ENCODE results near the gene REXO2.

Gene REXO2

GRCh38 chr11:114439229-114440120 lies at the start of gene REXO2:
Gene REXO2 (plus strand): TSS chr11:114439467. CDS start chr11:114439529, 62 bp downstream.
- DNase-seq, result peak; percentile 65 to 94

GRCh38 chr11:114392735-114393667 lies 46.3 kb upstream of the REXO2 start:
- no peak for DNase-seq

GRCh38 chr11:114395736-114396135 lies 43.5 kb upstream of the REXO2 start:
- no peak for DNase-seq

- DNase-seq, result no peak
These were observed 42.4 kb upstream of the REXO2 start for GRCh38 chr11:114396916-114397315.

- DNase-seq, result no peak
These were observed 41.8 kb upstream of the REXO2 start for GRCh38 chr11:114397349-114397982.

GRCh38 chr11:114398303-114398920 lies 40.9 kb upstream of the REXO2 start:
- DNase-seq, result no peak

- no peak for DNase-seq
These were observed 39.6 kb upstream of the REXO2 start for GRCh38 chr11:114399490-114400215.

- DNase-seq, result peak; percentile 90 to 96
These were observed 38.9 kb upstream of the REXO2 start, which contains the start of the genes C11orf71 and RBM7 for GRCh38 chr11:114400216-114400914. Gene C11orf71 (minus strand): TSS chr11:114400511. CDS start chr11:114400331, 180 bp downstream. Gene RBM7 (plus strand): TSS chr11:114400666. CDS start chr11:114400672, 6 bp downstream.

- DNase-seq, result no peak
These were observed 38.4 kb upstream of the REXO2 start for GRCh38 chr11:114400915-114401223.

GRCh38 chr11:114401311-114401710 lies 38.0 kb upstream of the REXO2 start:
- DNase-seq, result no peak

- no peak for DNase-seq
These were observed 26.3 kb upstream of the REXO2 start for GRCh38 chr11:114412946-114413345.

- DNase-seq, result no peak
These were observed 25.3 kb upstream of the REXO2 start for GRCh38 chr11:114413958-114414357.

GRCh38 chr11:114416441-114416961 lies 22.8 kb upstream of the REXO2 start:
- no peak for DNase-seq

- no peak for DNase-seq
These were observed 13.0 kb upstream of the REXO2 start for GRCh38 chr11:114426280-114426679.

GRCh38 chr11:114430290-114430689 lies 9.0 kb upstream of the REXO2 start:
- DNase-seq, result no peak

GRCh38 chr11:114432893-114433292 lies 6.4 kb upstream of the REXO2 start:
- no peak for DNase-seq

- no peak for DNase-seq
These were observed 5.9 kb upstream of the REXO2 start for GRCh38 chr11:114433376-114433775.

- DNase-seq, result no peak
These were observed 964 bp upstream of the REXO2 start for GRCh38 chr11:114438303-114438702.

GRCh38 chr11:114440121-114440860 lies 1.0 kb downstream of the REXO2 start:
- DNase-seq, result no peak
